ENCODE measurements around the gene STXBP4.

STXBP4 gene

GRCh38 chr17:54971901-54972300 is 3.3 kb downstream of the STXBP4 start:
- no peak for DNase-seq (ENCODE audit: low spot score)

- DNase-seq (ENCODE audit: low spot score): no peak
These were observed 4.0 kb downstream of the STXBP4 start for GRCh38 chr17:54972406-54973138.

GRCh38 chr17:54974759-54975158 is 6.2 kb downstream of the STXBP4 start:
- DNase-seq (ENCODE audit: low spot score): no peak

- DNase-seq (ENCODE audit: low spot score): no peak
These were observed 7.8 kb downstream of the STXBP4 start for GRCh38 chr17:54976316-54976715.

- no peak for DNase-seq (ENCODE audit: low spot score)
These were observed 9.2 kb downstream of the STXBP4 start for GRCh38 chr17:54977744-54978143.

- DNase-seq (ENCODE audit: low spot score): no peak
These were observed 11.1 kb downstream of the STXBP4 start for GRCh38 chr17:54979657-54980056.

GRCh38 chr17:54980375-54980774 is 11.8 kb downstream of the STXBP4 start:
- DNase-seq (ENCODE audit: low spot score): no peak

GRCh38 chr17:54982399-54982798 is 13.8 kb downstream of the STXBP4 start:
- no peak for DNase-seq (ENCODE audit: low spot score)

- no peak for DNase-seq (ENCODE audit: low spot score)
These were observed 14.7 kb downstream of the STXBP4 start for GRCh38 chr17:54983260-54983659.

- no peak for DNase-seq (ENCODE audit: low spot score)
These were observed 16.9 kb downstream of the STXBP4 start for GRCh38 chr17:54985476-54985875.

GRCh38 chr17:54990118-54990517 is 21.6 kb downstream of the STXBP4 start:
- DNase-seq (ENCODE audit: low spot score): no peak

GRCh38 chr17:54991567-54991966 is 23.0 kb downstream of the STXBP4 start:
- DNase-seq (ENCODE audit: low spot score): no peak

GRCh38 chr17:54992797-54993639 is 24.5 kb downstream of the STXBP4 start:
- peak; percentile 7 for DNase-seq (ENCODE audit: low spot score)

GRCh38 chr17:54996441-54996840 is 27.9 kb downstream of the STXBP4 start:
- DNase-seq (ENCODE audit: low spot score): no peak

- DNase-seq (ENCODE audit: low spot score): no peak
These were observed 33.9 kb downstream of the STXBP4 start for GRCh38 chr17:55002458-55002857.

GRCh38 chr17:55004484-55004883 is 35.9 kb downstream of the STXBP4 start:
- no peak for DNase-seq (ENCODE audit: low spot score)

GRCh38 chr17:55005520-55005919 is 37.0 kb downstream of the STXBP4 start:
- no peak for DNase-seq (ENCODE audit: low spot score)

- no peak for DNase-seq (ENCODE audit: low spot score)
These were observed 55.1 kb downstream of the STXBP4 start for GRCh38 chr17:55023626-55024025.

GRCh38 chr17:55037828-55038227 is 69.3 kb downstream of the STXBP4 start:
- DNase-seq (ENCODE audit: low spot score): no peak

GRCh38 chr17:55038291-55038690 is 69.7 kb downstream of the STXBP4 start:
- DNase-seq (ENCODE audit: low spot score): no peak

GRCh38 chr17:55040611-55041010 is 72.0 kb downstream of the STXBP4 start:
- no peak for DNase-seq (ENCODE audit: low spot score)

GRCh38 chr17:55053855-55054254 is 85.3 kb downstream of the STXBP4 start:
- no peak for DNase-seq (ENCODE audit: low spot score)

GRCh38 chr17:55054429-55054828 is 85.9 kb downstream of the STXBP4 start:
- no peak for DNase-seq (ENCODE audit: low spot score)

Measured in hepatic stellate cell (primary cell).